ENCODE data around the gene IGFBP1.

- no peak for TF ChIP-seq CTCF (IDR thresholded peaks at IDR 0.05)
- no peak for TF ChIP-seq POLR2A (IDR thresholded peaks at IDR 0.05)
Measured at GRCh38 chr7:45891462-45892402, 3.4 kb downstream of the IGFBP1 start.
